Fibroblast of peridontal ligament (primary cell): ENCODE data around the gene CDC25C.
"Not testable (repeated sequence)": the region's sequence is repeated elsewhere in the genome, so short reads cannot be mapped to it uniquely, and the experiment has no call there.

Source experiments
- DNase-seq: peaks from one replicate; pipeline ENCODE4 v3.0.0-alpha.2; 2010; ENCODE audit errors: extremely low read depth

The CDC25C gene

GRCh38 chr5:138346889-138347288 is 15.3 kb upstream of the CDC25C start:
- DNase-seq: no peak

DNA sequence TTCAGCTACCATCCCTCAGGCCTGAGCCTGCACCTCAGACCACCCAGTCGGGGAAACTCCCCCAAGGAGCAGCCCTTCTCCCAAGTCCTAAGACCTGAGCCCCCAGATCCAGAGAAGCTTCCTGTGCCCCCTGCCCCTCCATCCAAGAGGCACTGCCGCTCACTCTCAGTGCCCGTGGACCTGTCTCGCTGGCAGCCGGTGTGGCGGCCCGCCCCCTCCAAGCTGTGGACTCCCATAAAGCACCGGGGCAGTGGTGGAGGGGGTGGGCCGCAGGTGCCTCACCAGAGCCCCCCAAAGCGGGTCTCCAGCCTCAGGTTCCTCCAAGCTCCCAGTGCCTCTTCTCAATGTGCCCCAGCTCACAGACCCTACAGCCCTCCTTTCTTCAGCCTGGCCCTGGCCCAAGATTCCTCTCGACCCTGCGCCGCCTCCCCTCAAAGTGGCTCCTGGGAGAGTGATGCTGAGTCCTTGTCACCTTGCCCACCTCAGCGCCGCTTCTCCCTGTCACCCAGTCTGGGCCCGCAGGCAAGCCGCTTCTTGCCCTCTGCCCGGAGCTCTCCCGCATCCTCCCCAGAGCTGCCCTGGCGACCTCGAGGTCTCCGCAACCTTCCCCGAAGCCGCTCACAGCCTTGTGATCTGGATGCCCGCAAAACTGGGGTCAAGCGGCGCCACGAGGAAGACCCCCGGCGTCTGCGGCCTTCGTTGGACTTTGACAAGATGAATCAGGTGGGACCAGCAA is 13.5 kb upstream of the CDC25C start:
- no peak for DNase-seq

DNA sequence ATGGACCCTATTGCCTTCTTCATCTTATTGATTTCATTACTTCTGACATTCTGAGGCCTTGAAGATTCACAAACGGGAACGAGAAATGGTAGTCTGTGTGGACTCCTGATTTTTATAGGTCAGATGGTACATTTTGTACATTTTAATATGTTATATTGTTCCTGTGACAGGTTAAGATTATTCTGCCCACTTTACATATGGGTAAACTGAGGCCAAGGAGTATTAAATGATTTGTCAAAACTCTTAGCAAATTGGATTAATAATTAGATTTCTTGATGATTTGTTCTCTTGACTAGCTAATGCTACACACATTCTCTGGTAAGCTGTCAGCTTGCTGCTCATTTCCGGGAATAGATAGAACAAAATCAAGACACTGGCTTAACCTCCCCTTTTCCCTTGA is 8.4 kb upstream of the CDC25C start:
- DNase-seq: no peak

GRCh38 chr5:138339464-138339863 is 7.9 kb upstream of the CDC25C start:
- DNase-seq: no peak

DNA sequence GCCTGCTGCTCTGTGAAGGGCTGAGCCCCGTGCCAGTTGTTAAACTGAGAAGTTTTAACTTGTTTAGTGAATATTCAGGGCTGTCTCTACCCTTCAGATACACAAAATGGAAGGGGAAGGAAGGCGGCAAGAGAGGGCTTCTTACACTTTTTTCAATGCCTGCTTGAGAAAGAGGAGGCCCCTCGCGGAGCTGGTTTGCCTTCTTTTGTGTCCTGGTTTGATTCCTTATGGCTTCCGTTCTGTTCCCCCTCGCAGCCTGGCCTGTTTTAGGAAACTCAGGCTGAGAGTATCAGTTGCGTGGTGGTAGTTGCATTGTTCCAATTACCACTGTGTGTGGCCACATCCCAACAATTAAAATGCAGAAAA is 7.5 kb upstream of the CDC25C start:
- DNase-seq: peak; percentile 41

- DNase-seq: no peak
Observed at GRCh38 chr5:138338411-138339090, 6.9 kb upstream of the CDC25C start.

DNA sequence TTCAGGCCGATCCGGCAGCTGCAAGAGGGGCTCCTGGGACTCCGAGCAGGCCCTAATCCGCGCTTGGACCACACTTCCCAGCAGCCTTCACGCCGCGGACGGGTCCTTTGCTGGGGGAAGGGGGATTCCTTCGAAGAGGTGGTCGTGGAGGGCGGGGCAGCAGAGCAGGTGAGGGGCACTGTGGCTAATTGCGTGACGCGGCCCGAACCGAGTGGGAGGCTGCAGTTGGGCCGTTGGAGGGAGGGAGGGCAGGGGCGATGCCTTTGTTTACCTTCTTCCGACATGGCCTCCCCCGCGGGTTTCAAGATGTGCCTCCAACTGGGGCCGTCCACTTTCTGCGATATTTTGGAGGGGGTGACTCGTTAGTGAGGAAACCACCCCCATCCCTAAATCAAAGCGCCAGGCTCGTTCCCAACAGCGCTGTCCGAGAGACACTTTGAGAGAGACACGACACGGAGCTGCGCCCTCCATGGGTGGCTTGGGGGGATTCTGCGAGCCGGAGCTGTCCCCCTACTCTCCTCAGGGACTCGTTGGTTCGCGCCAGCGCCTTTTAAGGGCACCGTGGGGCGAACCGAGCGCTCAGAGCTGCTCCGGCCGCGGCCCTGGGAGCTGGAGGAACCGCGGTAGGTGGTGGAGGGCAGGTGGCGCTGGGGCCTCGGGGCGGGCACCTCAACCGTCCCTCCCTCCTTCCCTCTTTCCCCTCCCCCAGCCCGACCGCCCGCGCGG is 6.2 kb upstream of the CDC25C start, which contains the start of gene FAM53C:
FAM53C (plus strand) TSS at position 582 of the 726 bp plus-strand sequence. CDS start 3,070 bp downstream, outside the sequence.
- peak; percentile 94 for DNase-seq

DNA sequence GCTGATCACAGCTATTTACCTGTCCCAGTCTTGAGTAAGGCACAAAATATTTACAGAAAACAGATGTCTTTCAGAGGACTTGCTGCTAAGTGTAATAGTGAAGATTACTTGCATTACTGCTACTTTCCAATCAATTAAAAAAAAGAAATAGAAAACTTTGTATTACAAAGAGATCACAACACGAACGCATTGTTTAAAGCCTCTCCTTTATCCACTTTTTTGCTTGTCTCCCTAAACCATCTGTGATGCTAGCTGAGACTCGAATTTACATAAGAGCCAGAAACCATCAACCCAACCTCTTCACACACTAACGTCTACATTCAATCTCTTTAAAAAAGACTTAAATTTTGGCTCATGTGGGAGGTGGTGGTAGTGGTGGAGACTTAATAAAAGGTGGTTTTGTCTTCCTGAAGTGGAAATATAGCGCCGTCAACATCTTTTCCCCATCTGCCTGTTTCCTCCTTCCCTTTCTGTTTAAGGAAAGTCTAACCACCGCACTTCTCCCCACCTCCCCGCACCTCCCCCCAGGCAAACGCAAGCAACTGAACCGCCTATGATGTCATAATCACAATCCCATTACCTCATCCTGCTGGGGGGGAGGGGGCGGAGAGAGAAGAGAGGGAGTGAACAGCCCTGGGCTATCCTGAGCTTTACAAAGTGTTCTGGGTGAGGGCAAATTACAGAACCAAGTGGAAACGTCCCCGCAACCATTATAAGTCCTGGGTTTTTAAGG is 5.5 kb upstream of the CDC25C start:
- peak; percentile 89 for DNase-seq

- DNase-seq: no peak
Observed at GRCh38 chr5:138334867-138335447, 3.4 kb upstream of the CDC25C start.

DNA sequence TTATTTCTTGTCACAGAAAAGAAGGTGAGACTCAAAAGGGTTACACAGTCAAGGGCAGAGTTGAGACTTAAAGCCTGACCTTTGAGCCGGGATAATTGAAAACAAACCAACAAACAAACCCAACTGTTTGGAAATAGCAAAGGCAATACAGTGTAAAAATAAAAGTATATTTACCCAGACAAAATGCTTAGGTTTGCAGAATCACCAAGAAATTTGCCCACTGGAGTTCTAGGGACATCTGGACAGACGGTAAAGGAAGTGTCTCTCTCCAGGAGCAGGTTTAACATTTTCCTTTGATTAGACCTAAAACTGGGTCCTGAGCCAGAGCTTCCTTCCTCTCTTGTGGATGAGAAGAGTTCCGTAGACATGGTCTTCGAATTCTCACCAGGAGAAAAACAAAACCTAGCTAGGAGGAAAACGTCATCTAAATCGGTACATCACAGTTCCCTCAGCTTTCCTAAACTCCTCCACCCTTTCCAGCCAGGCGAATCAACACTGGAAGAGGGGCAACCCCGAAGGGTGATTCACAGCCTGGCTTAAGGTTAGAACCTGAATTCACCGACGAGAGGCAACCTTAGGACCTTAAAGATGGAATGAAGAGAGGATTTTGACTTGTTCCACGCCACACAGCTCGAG is 673 bp downstream of the CDC25C start:
- DNase-seq: no peak

- not testable (repeated sequence) for DNase-seq
Observed at GRCh38 chr5:138318211-138318610, 13.4 kb downstream of the CDC25C start.

DNA sequence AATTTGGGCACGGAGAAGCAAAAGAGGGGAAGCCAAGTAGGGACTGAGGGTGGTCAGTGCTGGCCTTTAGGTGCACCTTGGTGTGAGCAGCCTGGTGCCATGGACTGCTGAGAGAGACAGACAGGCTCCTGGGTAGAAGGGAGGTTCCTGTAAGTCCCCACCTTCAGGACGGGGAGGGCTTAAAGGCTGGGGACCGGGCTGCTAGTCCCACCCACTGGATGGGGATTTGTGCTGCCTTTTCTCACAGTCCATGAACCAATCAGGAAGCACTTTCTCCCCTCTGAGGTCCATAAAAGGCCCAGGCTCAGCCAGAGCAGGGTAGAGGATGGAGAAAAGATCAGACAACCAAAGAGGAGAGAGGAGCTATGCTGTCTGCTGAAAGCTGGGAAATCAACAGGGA is 15.2 kb downstream of the CDC25C start:
- no peak for DNase-seq

DNA sequence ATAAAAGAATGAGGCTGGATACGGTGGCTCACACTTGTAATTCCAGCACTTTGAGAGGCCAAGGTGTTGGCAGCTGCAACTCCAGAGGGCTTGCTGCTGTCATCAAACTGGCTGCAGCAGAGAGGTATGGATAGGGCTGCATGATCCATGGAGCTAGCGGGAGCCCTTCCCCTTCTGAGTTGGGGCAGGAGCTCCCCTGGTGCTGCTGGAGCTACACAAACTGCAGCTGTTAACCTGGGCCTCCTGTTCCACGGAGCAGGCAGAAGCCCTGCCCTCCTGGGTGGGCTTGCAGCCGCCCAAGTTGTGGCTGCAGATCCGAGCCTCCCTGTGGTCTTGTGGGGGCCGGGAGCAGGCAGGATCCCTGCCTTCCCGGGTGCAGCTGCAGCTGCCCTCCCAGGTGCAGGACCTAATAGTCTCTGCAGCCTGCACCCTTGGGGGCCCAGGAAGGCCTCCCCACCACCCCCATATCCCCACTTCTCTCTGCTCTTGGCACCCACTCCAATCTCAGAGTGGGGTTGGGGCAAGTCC is 15.8 kb downstream of the CDC25C start:
- DNase-seq: no peak

- no peak for DNase-seq
Observed at GRCh38 chr5:138305797-138306196, 25.8 kb downstream of the CDC25C start.

DNA sequence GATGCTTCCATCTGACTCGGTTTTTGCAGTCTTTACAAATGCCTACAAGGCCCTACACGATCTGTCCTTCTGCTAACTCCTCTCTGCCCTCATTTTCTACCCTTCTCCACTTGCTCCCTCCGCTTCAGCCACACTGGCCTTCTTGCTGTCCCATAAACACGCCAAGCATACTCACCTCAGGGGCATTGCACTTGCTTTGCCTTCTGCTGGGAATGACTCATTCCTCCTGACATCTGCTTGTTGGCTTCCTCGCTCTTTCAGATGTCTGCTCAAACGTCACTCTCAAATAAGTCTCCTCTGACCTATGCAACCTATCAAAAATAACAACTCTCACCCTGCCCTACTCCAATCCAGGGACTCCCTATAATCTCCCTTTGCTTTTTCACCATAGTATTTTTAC is 28.2 kb downstream of the CDC25C start:
- peak; percentile 13 for DNase-seq

GRCh38 chr5:138289296-138289695 is 42.3 kb downstream of the CDC25C start:
- DNase-seq: no peak

- DNase-seq: no peak
Observed at GRCh38 chr5:138287246-138287645, 44.4 kb downstream of the CDC25C start.

DNA sequence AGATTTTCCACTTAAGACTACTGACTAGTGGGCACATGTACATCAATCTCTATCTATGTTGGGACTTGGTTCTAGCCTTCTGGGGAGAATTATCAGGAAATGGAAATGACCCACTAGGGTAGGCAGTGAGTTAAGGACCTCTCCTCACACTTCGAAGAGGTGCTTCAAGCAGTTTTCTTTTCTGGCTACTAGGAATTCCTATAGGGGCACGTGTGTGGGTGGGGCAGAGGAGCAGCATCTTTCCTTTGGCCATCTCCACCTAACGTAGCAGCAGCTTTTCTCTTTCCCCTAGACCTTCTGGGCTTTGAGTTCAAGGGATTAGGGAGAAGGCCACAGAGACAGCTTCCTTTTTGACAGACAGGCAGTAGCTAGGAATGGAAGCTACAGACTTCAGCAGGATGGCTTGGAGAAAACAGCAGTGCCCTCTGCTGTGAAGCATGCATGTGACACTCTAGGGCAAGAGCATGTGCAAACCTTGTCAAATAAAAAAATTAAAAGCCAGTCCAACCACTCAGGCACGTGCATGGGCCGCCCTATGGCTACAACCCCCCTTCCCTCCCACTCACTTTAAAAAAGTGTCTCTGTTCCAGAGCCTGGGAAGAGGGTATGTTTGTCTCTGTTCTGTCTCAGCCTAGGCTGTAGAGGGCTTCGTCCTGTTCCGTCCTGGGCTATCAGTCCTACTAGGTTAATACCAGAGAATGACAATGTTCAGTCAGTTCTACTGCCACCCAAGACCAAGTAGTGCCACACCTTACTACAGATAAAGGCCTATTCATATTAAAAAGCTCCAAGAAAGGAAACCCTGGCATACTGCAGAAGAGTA is 48.5 kb downstream of the CDC25C start:
- peak; percentile 70 for DNase-seq

DNA sequence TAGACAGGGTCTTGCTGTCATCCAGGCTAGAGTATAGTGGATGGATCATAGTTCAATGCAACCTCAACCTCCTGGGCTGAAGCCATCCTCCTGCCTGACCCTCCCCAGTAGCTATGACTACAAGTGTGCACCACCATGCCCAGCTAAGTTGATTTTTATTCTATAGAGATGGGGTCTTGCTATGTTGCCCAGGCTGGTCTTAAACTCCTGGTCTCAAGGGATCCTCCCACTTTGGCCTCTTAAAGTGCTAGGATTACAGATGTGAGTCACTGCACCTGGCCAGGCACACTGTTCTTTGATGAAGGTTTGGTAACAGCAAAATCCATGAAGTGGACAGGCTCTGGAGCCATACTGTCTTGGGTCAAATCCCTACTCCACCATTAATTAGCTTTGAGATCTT is 50.7 kb downstream of the CDC25C start:
- no peak for DNase-seq
